ENCODE data around the gene ATL1. TPM values are rescaled to one million over a fixed set of nuclear protein-coding genes. Genes with fewer than 3 reads are reported as not detected.

Gene ATL1
- total RNA-seq, 2 experiments from 2014 or later: 0.82 to 1.6 TPM

DNA sequence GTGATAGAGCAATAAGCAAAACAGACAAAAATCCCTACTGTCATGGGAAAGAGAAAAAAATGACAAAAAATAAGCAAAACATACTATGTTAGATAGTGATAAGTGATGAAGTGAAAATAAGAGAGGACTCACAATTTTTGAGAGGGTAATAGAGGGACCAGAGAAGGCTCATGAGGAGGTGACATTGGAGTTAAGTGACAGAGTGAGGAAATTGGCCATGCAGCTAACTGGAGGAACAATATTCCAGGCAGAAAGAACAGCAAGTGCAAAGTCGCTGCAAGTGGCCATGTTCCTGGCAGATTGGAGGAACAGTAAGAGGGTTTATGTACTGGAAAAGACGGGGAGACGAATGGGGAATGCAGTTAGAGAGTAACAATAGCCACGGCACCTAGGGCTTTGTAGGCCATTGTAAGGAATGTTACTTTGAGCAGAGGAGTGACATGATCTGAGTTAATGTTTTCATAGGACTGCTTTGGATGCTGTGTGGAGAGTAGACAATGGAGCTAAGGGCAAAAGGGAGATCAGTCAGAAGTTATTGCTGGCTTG, 109.6 kb downstream of the ATL1 start:
- Histone ChIP-seq H3K36me3 (ENCODE audit: insufficient read depth, low read length) (peaks cover 7% of the 10 kb centered on the region), H3K4me1 (ENCODE audit: insufficient read depth, low read length, poor library complexity, severe bottlenecking) (peaks cover 22% of the 10 kb centered on the region), H3K9me2 (ENCODE audit: insufficient read depth, low read length) (no peaks in the 10 kb centered on the region), H3K4me2 (ENCODE audit: low read length) (no peak overlapping the region), H3K4me3 (ENCODE audit: low read depth, low read length, poor library complexity, severe bottlenecking) (no peak overlapping the region), H3K9me3 (ENCODE audit: low read length) (no peaks in the 10 kb centered on the region), H4K20me1 (ENCODE audit: insufficient read depth, low read length) (no peaks in the 10 kb centered on the region), H3K27ac (ENCODE audit: low read depth, low read length, poor library complexity, severe bottlenecking) (no peak overlapping the region), H2AFZ (ENCODE audit: low read length) (no peak overlapping the region), H3K79me2 (ENCODE audit: insufficient read depth, low read depth, low read length) (peaks cover 23% of the 10 kb centered on the region; the same call in 1 of the 2 replicates)
- CTCF ChIA-PET (ENCODE audit: unreplicated experiment): no interaction called here
- POLR2A ChIA-PET: no interaction called here
- intact Hi-C loops (cut with micrococcal nuclease; ENCODE audit: unreplicated experiment): loop anchor here (5.0 kb wide), 1 partner anchor 208 kb away; no protein-coding TSS in a partner anchor
- no TSS peak for BruUV-seq (replicated peaks)
- DNase-seq (ENCODE audit: low spot score): no peak
- TF ChIP-seq, protein P1, sequence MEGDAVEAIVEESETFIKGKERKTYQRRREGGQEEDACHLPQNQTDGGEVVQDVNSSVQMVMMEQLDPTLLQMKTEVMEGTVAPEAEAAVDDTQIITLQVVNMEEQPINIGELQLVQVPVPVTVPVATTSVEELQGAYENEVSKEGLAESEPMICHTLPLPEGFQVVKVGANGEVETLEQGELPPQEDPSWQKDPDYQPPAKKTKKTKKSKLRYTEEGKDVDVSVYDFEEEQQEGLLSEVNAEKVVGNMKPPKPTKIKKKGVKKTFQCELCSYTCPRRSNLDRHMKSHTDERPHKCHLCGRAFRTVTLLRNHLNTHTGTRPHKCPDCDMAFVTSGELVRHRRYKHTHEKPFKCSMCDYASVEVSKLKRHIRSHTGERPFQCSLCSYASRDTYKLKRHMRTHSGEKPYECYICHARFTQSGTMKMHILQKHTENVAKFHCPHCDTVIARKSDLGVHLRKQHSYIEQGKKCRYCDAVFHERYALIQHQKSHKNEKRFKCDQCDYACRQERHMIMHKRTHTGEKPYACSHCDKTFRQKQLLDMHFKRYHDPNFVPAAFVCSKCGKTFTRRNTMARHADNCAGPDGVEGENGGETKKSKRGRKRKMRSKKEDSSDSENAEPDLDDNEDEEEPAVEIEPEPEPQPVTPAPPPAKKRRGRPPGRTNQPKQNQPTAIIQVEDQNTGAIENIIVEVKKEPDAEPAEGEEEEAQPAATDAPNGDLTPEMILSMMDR (conservative IDR thresholded peaks at IDR 0.05; ENCODE audit: low read length): no peak
- no peak for TF ChIP-seq EZH2phosphoT487 (IDR thresholded peaks at IDR 0.05; ENCODE audit: borderline replicate concordance, low read depth, low read length)

DNA sequence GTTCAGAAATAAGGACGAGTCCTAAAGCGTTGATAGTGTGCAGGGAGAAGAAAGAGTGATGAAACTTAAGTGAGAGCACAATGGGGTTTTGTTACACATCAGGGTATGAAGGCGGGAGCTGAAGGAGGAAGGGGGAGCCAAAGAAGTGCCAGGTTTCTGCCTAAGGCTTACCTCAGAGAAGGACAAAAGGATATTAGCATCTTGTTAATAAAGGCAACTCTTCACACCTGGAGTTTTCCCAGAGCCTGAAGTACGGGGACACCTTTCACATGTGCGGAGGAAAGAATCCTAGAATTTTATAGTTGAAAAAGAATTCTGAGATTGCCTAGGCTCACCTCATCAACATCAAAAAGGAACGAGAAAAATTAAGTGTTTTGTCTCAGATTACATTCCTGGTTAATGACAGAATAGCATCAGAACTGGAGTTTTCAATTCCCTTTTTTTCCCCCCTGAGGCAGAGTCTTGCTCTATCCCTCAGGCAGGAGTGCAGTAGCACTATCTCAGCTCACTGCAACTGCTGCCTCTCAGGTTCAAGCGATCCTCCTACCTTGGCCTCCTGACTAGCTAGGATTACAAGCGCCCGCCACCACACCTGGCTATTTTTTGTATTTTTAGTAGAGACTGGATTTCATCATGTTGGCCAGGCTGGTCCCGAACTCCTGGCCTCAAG, 110.4 kb downstream of the ATL1 start:
- no TSS peak for BruUV-seq (replicated peaks)
- no peak overlapping the region for H3K4me3 ChIP-seq (ENCODE audit: low read depth, low read length, poor library complexity, severe bottlenecking)
- no peak for DNase-seq (ENCODE audit: low spot score)
- POLR2A ChIA-PET: no interaction called here
- no peak overlapping the region for H3K4me2 ChIP-seq (ENCODE audit: low read length)
- TF ChIP-seq EZH2phosphoT487 (IDR thresholded peaks at IDR 0.05; ENCODE audit: borderline replicate concordance, low read depth, low read length): no peak
- H2AFZ ChIP-seq (ENCODE audit: low read length): no peak overlapping the region
- CTCF ChIA-PET (ENCODE audit: unreplicated experiment): no interaction called here
- no peaks in the 10 kb centered on the region for H4K20me1 ChIP-seq (ENCODE audit: insufficient read depth, low read length)
- no peaks in the 10 kb centered on the region for H3K9me2 ChIP-seq (ENCODE audit: insufficient read depth, low read length)
- peaks cover 22% of the 10 kb centered on the region; the same call in 1 of the 2 replicates for H3K79me2 ChIP-seq (ENCODE audit: insufficient read depth, low read depth, low read length)
- intact Hi-C loops (cut with micrococcal nuclease; ENCODE audit: unreplicated experiment): no loop called here
- H3K9me3 ChIP-seq (ENCODE audit: low read length): no peaks in the 10 kb centered on the region
- H3K4me1 ChIP-seq (ENCODE audit: insufficient read depth, low read length, poor library complexity, severe bottlenecking): peaks cover 21% of the 10 kb centered on the region
- no peak overlapping the region for H3K27ac ChIP-seq (ENCODE audit: low read depth, low read length, poor library complexity, severe bottlenecking)
- H3K36me3 ChIP-seq (ENCODE audit: insufficient read depth, low read length): peaks cover 3% of the 10 kb centered on the region; the same call in 1 of the 2 replicates

DNA sequence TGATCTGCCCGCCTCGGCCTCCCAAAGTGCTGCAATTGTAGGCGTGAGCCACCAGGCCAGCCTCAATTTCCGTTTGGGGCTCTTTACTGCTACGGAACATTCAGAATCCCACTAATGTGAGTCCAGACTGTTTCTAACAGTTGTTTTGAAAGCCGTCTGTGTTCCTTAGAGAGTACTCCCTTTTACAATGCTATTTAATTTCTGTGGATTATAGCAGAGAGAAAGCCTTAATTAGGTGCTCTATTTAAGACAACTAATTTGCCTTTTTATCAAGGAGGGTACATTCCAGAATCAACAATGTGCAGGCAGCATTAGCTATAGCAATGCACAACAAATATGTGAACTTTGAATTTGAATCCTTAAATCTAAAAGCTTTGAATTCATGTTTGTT, 110.9 kb downstream of the ATL1 start:
- peaks cover 16% of the 10 kb centered on the region for H3K4me1 ChIP-seq (ENCODE audit: insufficient read depth, low read length, poor library complexity, severe bottlenecking)
- H3K9me3 ChIP-seq (ENCODE audit: low read length): no peaks in the 10 kb centered on the region
- no peaks in the 10 kb centered on the region for H4K20me1 ChIP-seq (ENCODE audit: insufficient read depth, low read length)
- H3K27ac ChIP-seq (ENCODE audit: low read depth, low read length, poor library complexity, severe bottlenecking): no peak overlapping the region
- TF ChIP-seq, protein P1 (conservative IDR thresholded peaks at IDR 0.05; ENCODE audit: low read length): no peak
- TF ChIP-seq EZH2phosphoT487 (IDR thresholded peaks at IDR 0.05; ENCODE audit: borderline replicate concordance, low read depth, low read length): no peak
- intact Hi-C loops (cut with micrococcal nuclease; ENCODE audit: unreplicated experiment): no loop called here
- ChIA-PET CTCF (ENCODE audit: unreplicated experiment) (no interaction called here), POLR2A (interaction anchor here (0.7 kb wide), 2 partner anchors 50 to 132 kb away, joined by 3 to 13 read pairs; no protein-coding TSS in a partner anchor)
- no peak overlapping the region for H2AFZ ChIP-seq (ENCODE audit: low read length)
- no peaks in the 10 kb centered on the region for H3K36me3 ChIP-seq (ENCODE audit: insufficient read depth, low read length)
- H3K4me3 ChIP-seq (ENCODE audit: low read depth, low read length, poor library complexity, severe bottlenecking): no peak overlapping the region
- no peak overlapping the region for H3K4me2 ChIP-seq (ENCODE audit: low read length)
- DNase-seq (ENCODE audit: low spot score): no peak
- BruUV-seq (replicated peaks): no TSS peak
- no peaks in the 10 kb centered on the region for H3K9me2 ChIP-seq (ENCODE audit: insufficient read depth, low read length)
- H3K79me2 ChIP-seq (ENCODE audit: insufficient read depth, low read depth, low read length): peaks cover 17% of the 10 kb centered on the region; the same call in 1 of the 2 replicates

Measured in OCI-LY7 (cell line).